Measurements from ENCODE around the gene CCDC69.

The CCDC69 gene

DNA sequence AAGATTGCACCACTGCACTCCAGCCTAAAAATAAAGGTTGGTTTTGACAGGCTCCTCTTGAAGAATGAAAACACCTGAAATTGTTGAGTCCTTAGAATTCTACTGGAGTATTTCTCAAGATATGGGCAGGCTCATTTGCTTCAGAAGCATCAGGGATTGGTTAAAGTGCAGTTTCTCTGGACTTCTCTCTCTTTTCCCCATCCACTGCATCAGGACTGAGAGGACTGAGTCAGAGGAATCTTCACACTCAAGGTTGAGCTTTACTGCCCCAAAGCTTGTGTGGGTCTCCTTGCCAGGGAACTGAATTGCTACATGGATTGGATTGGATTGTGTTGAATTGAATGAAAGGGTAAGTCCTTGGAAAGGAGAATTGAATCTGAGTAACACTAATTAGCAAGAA is 7.5 kb upstream of the CCDC69 start:
- no peak overlapping the region for H3K4me3 ChIP-seq (ENCODE audit: low read depth, low read length)
- TF ChIP-seq, protein P1, sequence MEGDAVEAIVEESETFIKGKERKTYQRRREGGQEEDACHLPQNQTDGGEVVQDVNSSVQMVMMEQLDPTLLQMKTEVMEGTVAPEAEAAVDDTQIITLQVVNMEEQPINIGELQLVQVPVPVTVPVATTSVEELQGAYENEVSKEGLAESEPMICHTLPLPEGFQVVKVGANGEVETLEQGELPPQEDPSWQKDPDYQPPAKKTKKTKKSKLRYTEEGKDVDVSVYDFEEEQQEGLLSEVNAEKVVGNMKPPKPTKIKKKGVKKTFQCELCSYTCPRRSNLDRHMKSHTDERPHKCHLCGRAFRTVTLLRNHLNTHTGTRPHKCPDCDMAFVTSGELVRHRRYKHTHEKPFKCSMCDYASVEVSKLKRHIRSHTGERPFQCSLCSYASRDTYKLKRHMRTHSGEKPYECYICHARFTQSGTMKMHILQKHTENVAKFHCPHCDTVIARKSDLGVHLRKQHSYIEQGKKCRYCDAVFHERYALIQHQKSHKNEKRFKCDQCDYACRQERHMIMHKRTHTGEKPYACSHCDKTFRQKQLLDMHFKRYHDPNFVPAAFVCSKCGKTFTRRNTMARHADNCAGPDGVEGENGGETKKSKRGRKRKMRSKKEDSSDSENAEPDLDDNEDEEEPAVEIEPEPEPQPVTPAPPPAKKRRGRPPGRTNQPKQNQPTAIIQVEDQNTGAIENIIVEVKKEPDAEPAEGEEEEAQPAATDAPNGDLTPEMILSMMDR (IDR thresholded peaks at IDR 0.05; ENCODE audit: borderline replicate concordance, insufficient read depth, low read depth, low read length): no peak

- H3K4me3 ChIP-seq (ENCODE audit: low read depth, low read length): no peak overlapping the region
- TF ChIP-seq, protein P1 (IDR thresholded peaks at IDR 0.05; ENCODE audit: borderline replicate concordance, insufficient read depth, low read depth, low read length): no peak
Measured at GRCh38 chr5:151230048-151230680, 6.3 kb upstream of the CCDC69 start.

DNA sequence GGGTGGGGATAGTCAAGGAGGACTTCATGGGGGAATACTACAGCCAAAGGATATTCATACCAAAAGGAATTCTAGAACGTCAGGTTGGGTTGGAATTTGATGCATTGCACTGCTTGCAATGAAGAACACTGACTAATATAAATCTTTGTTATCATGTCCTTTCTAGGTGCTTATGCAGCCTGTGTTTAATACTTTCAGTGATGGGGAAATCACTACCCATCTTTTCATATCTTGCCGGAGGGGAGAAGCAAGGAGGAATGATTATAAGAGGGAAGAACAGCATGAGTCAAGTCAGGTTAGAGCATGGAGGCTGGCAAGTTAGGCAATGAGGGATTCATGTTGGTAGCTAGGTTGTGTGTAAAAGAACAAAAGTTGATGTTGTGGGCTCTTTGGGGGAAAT is 5.1 kb upstream of the CCDC69 start:
- no peak overlapping the region for H3K4me3 ChIP-seq (ENCODE audit: low read depth, low read length)
- TF ChIP-seq, protein P1 (IDR thresholded peaks at IDR 0.05; ENCODE audit: borderline replicate concordance, insufficient read depth, low read depth, low read length): no peak

DNA sequence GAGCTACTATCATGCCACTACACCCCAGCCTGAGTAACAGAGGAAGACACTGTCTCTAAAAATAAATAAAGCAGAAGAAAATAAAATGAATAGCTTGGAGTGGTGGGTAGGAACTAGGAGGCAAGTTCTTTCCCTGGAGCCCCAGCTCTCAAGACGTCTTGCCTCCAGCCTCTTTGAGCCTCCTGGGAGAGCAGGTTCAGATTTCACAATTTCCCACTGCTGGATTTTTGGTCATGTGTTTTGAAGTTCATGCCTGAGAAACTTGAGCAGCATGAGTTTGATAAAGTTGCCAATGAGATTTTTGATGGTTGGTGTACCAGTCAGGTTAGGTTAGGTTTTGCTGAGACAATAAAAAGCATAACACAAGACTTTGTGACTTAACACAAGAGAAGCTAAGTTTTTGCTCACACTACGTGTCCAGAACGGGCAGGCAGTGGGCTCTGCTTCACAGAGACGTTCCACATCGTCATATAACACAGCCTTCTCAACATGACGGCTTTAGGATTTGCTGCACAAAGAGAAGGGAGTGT is 4.1 kb upstream of the CCDC69 start:
- H3K4me3 ChIP-seq (ENCODE audit: low read depth, low read length): no peak overlapping the region
- TF ChIP-seq, protein P1 (IDR thresholded peaks at IDR 0.05; ENCODE audit: borderline replicate concordance, insufficient read depth, low read depth, low read length): no peak

DNA sequence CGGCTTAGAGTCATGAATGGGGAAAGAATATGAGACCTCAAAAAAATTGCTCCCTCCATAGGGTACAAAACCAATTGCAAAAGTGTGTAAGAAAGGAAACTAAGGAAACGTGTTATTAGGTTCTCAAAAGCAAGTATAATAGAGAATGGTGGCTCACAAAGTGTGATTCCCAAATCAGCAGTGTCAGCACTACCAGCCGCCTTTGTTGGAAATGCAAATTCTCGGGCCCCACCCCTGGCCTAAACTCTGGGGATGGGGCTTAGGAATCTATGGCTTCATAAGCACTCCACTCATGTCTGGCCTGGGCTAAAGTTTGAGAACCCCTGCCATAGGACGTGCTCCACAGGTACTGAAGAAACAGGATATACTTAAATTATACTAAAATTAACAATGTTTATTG is 1.6 kb upstream of the CCDC69 start:
- TF ChIP-seq, protein P1 (IDR thresholded peaks at IDR 0.05; ENCODE audit: borderline replicate concordance, insufficient read depth, low read depth, low read length): no peak

DNA sequence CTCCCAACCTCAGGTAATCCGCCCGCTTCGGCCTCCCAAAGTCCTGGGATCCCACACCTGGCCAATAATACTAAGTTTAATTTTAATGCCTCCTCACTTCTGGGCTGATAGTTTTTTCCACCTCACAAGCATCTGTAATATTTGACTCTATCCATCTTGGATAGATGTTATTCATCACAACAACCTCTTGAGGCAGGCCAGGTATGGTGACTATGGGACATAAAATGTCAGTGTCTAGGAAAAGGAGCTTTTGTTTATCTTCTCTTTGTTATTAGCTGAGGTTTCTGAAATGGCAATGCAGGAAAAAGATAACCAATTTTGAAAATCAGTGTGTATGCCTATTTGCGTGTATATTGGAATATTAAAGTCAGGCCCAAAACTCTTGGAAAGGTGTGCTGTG is 1.2 kb upstream of the CCDC69 start:
- no peak overlapping the region for H3K4me3 ChIP-seq (ENCODE audit: low read depth, low read length)
- TF ChIP-seq, protein P1 (IDR thresholded peaks at IDR 0.05; ENCODE audit: borderline replicate concordance, insufficient read depth, low read depth, low read length): no peak

More for the DNA sequence above, 1.6 kb upstream of the CCDC69 start:
- no peak overlapping the region for H3K4me3 ChIP-seq (ENCODE audit: low read depth, low read length)

- TF ChIP-seq, protein P1 (IDR thresholded peaks at IDR 0.05; ENCODE audit: borderline replicate concordance, insufficient read depth, low read depth, low read length): no peak
- peak overlapping the region; percentile 89 for H3K4me3 ChIP-seq (ENCODE audit: low read depth, low read length)
Measured at GRCh38 chr5:151224372-151224771, 480 bp upstream of the CCDC69 start.

Measured in GM12875 (cell line).